SW480 (cell line): ENCODE data around the gene SETBP1.

Experiments used
- DNase-seq: peaks from one replicate; pipeline ENCODE4 v3.0.0-alpha.2; 2016; ENCODE audit warnings: low spot score

SETBP1 gene

DNA sequence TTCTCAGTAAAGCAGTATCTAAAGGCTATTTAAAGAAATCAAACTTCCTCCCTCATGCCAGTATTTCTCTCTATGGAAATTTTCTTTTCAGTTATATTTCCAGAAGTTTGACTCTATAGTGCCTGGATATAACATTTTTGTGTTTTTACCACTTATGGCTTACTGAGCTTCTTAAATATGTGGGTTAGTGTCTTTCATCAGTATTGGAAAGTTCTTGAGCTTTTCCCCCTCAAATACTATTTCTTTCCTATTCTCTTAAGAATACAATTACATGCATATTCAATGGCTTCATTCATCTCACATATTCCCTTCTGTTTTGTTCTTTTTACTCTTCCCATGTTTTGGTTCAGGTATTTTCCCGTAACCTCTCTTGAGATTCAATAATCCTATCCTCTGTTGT lies 432.0 kb downstream of the SETBP1 start:
- DNase-seq, result no peak

GRCh38 chr18:45116116-45116515 lies 435.4 kb downstream of the SETBP1 start:
- DNase-seq, result no peak
